Mesenchymal stem cell (in vitro differentiated cells and primary cell): ENCODE results near the gene ANKMY1.

Experiments
- DNase-seq: peaks from one replicate; pipeline ENCODE4 v3.0.0-alpha.2; 2013
- H2AFZ ChIP-seq: one replicate; pipeline ENCODE4 v1.6.1; 2013; ENCODE audit warnings: low read depth, mild to moderate bottlenecking, control low read depth, inconsistent platforms, low read length, moderate library complexity
- H2AK5ac ChIP-seq: 2 replicates; pipeline ENCODE4 v1.6.1; 2013; ENCODE audit warnings: low read length, moderate library complexity, mild to moderate bottlenecking, inconsistent platforms; ENCODE audit not compliant: severe bottlenecking
- H2BK120ac ChIP-seq: one replicate; pipeline ENCODE4 v1.6.1; 2013; ENCODE audit warnings: low read depth, mild to moderate bottlenecking, inconsistent platforms, low read length, moderate library complexity
- H2BK12ac ChIP-seq, 2 experiments: one replicate each; pipeline ENCODE4 v1.6.1; 2013; ENCODE audit warnings: inconsistent platforms in 2 of 2, low read length in 2 of 2, mild to moderate bottlenecking in 2 of 2, moderate library complexity in 2 of 2, control low read depth in 1 of 2
- H2BK15ac ChIP-seq: one replicate; pipeline ENCODE4 v1.6.1; 2013; ENCODE audit warnings: mild to moderate bottlenecking, low read depth, inconsistent platforms; ENCODE audit not compliant: poor library complexity, severe bottlenecking
- H2BK5ac ChIP-seq: 2 replicates; pipeline ENCODE4 v1.6.1; 2013; ENCODE audit warnings: low read depth, mild to moderate bottlenecking, low read length, control low read depth, inconsistent platforms; ENCODE audit not compliant: poor library complexity, severe bottlenecking
- H3K14ac ChIP-seq, 2 experiments: one replicate each; pipeline ENCODE4 v1.6.1; 2013; ENCODE audit warnings: inconsistent platforms in 2 of 2, low read length in 2 of 2, control low read depth in 1 of 2, mild to moderate bottlenecking in 1 of 2, moderate library complexity in 1 of 2
- H3K18ac ChIP-seq, 2 experiments: one replicate each; pipeline ENCODE4 v1.6.1; 2013; ENCODE audit warnings: inconsistent platforms in 2 of 2, low read length in 2 of 2, control low read depth in 1 of 2, low read depth in 1 of 2, mild to moderate bottlenecking in 1 of 2
- H3K23ac ChIP-seq, 2 experiments: one replicate each; pipeline ENCODE4 v1.6.1; 2013; ENCODE audit warnings: inconsistent platforms in 2 of 2, low read length in 2 of 2, mild to moderate bottlenecking in 2 of 2, moderate library complexity in 2 of 2, control low read depth in 1 of 2
- H3K27ac ChIP-seq: 2 replicates; pipeline ENCODE4 v1.5.1; 2013; ENCODE audit warnings: mild to moderate bottlenecking, moderate library complexity, low read length, control low read depth, inconsistent platforms; ENCODE audit not compliant: poor library complexity, severe bottlenecking
- H3K27me3 ChIP-seq, 2 experiments: 2 replicates each; pipeline versions ENCODE4 v1.6.1 to v1.7.0; 2013; ENCODE audit warnings: low read length in 2 of 2, mild to moderate bottlenecking in 2 of 2, moderate library complexity in 2 of 2, control low read depth in 1 of 2, inconsistent platforms in 1 of 2; ENCODE audit not compliant: control insufficient read depth in 1 of 2, insufficient read depth in 1 of 2
- H3K36me3 ChIP-seq, 2 experiments: 2 replicates each; pipeline versions ENCODE4 v1.6.1 to v1.7.0; 2013; ENCODE audit warnings: low read length in 2 of 2, control low read depth in 1 of 2, inconsistent platforms in 1 of 2, low read depth in 1 of 2, mild to moderate bottlenecking in 1 of 2; ENCODE audit not compliant: insufficient read depth in 2 of 2, control insufficient read depth in 1 of 2
- H3K4ac ChIP-seq, 2 experiments: one replicate each; pipeline ENCODE4 v1.6.1; 2013; ENCODE audit warnings: inconsistent platforms in 2 of 2, low read length in 2 of 2, mild to moderate bottlenecking in 2 of 2, moderate library complexity in 2 of 2, control low read depth in 1 of 2, low read depth in 1 of 2
- H3K4me1 ChIP-seq: 2 replicates; pipeline ENCODE4 v1.6.1; 2013; ENCODE audit warnings: low read depth, low read length, control low read depth; ENCODE audit not compliant: control insufficient read depth, insufficient read depth
- H3K4me2 ChIP-seq: 2 replicates; pipeline ENCODE4 v1.6.1; 2013; ENCODE audit warnings: low read length, mild to moderate bottlenecking, inconsistent platforms; ENCODE audit not compliant: poor library complexity, severe bottlenecking
- H3K4me3 ChIP-seq, 2 experiments: 2 replicates each; pipeline versions ENCODE4 v1.5.1 to v1.7.0; 2013; ENCODE audit warnings: low read length in 2 of 2, mild to moderate bottlenecking in 2 of 2, control low read depth in 1 of 2, low read depth in 1 of 2; ENCODE audit not compliant: insufficient read depth in 1 of 2
- H3K79me1 ChIP-seq: replicated peaks from 2 replicates; pipeline ENCODE4 v1.6.1; 2013; ENCODE audit warnings: mild to moderate bottlenecking, control low read depth, low read length, inconsistent platforms; ENCODE audit not compliant: poor library complexity, severe bottlenecking
- H3K9ac ChIP-seq: 2 replicates; pipeline ENCODE4 v1.7.0; 2013; ENCODE audit warnings: mild to moderate bottlenecking, low read length, moderate library complexity
- H3K9me3 ChIP-seq: 2 replicates; pipeline ENCODE4 v1.7.0; 2013; ENCODE audit warnings: mild to moderate bottlenecking, low read length; ENCODE audit not compliant: control insufficient read depth
- H4K8ac ChIP-seq: one replicate; pipeline ENCODE4 v1.6.1; 2013; ENCODE audit warnings: inconsistent platforms, mild to moderate bottlenecking, low read length, moderate library complexity
- H4K91ac ChIP-seq: one replicate; pipeline ENCODE4 v1.6.1; 2013; ENCODE audit warnings: mild to moderate bottlenecking, low read length, inconsistent platforms
- WGBS: methylation state at CpG from one replicate; pipeline ENCODE4 v1.1.7; 2013; ENCODE audit warnings: mixed read lengths; 5-methylcytosine and 5-hydroxymethylcytosine counted together

The ANKMY1 gene

DNA sequence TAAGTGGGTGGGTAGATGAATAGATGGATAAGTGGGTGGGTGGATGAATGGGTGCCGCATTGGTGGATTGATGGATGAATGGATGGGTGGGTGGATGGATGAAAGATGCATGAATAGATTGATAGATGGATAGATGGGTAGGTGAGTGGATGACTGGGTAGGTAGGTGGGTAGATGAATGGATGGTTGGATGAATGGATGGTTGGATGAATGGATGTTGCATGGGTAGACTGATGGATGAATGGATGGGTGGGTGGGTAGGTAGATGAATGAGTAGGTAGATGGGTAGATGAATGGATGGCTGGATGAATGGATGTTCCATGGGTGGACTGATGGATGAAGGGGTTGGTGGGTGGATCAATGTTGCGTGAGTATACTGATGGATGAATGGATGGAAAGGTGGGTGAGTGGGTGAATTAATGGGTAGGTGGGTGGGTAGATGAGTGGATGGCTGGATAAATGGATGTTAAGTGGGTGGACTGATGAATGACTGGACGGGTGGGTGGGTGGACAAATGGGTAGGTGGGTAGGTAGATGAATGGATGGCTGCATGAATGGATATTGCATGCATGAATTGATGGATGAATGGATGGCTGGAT, 30.5 kb downstream of the ANKMY1 start:
- Histone ChIP-seq H2BK15ac (no peak overlapping the region), H2BK12ac (no peak overlapping the region), H3K4me1 (no peaks in the 10 kb centered on the region), H3K27ac (no peak overlapping the region), H3K4me3 (no peak overlapping the region), H3K18ac (no peak overlapping the region), H4K91ac (no peak overlapping the region), H2AFZ (no peak overlapping the region), H3K23ac (no peak overlapping the region), H3K9me3 (peaks cover 28% of the 10 kb centered on the region), H2AK5ac (no peak overlapping the region), H3K27me3 (no peaks in the 10 kb centered on the region), H3K79me1 (peaks cover 3% of the 10 kb centered on the region), H3K4me2 (no peak overlapping the region), H3K9ac (no peak overlapping the region), H2BK120ac (no peak overlapping the region), H3K14ac (no peak overlapping the region), H3K36me3 (peaks cover 50 to 71% of the 10 kb centered on the region in 2 experiments), H3K4ac (no peak overlapping the region), H2BK5ac (no peak overlapping the region), H4K8ac (no peak overlapping the region)
- no peak for DNase-seq
- 60% methylated on average over 3 of the region's 3 CpGs for WGBS

DNA sequence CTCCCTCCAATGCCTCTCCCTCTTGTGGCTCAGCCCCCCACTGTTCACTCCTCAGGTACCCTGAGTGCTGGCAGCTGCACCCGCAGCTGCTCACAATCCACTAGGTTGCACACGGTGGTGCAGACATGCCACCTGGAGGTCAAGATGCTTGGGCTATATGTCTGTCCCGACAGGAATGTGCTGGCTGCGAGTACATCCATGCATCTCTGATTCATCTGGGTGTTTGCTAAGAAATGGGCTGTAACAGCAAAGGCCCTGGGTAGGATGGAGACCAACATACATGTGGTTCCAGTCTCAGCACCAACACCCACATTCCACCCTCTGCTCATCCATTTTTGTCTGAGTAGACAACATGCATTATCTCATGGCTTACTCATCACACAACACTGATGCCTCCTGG, 31.3 kb downstream of the ANKMY1 start:
- Histone ChIP-seq H3K27me3 (no peaks in the 10 kb centered on the region), H3K14ac (no peak overlapping the region), H3K4me2 (no peak overlapping the region), H3K79me1 (peaks cover 3% of the 10 kb centered on the region), H2AFZ (no peak overlapping the region), H3K36me3 (peaks cover 50 to 71% of the 10 kb centered on the region in 2 experiments), H3K18ac (no peak overlapping the region), H3K9ac (no peak overlapping the region), H4K8ac (no peak overlapping the region), H2BK12ac (no peak overlapping the region), H2AK5ac (no peak overlapping the region), H3K9me3 (peaks cover 21% of the 10 kb centered on the region), H3K23ac (no peak overlapping the region), H4K91ac (no peak overlapping the region), H2BK120ac (no peak overlapping the region), H3K4me3 (no peak overlapping the region), H3K27ac (no peak overlapping the region), H2BK15ac (no peak overlapping the region), H2BK5ac (no peak overlapping the region), H3K4ac (no peak overlapping the region), H3K4me1 (no peaks in the 10 kb centered on the region)
- WGBS, result 98% methylated on average over 3 of the region's 4 CpGs
- no peak for DNase-seq

DNA sequence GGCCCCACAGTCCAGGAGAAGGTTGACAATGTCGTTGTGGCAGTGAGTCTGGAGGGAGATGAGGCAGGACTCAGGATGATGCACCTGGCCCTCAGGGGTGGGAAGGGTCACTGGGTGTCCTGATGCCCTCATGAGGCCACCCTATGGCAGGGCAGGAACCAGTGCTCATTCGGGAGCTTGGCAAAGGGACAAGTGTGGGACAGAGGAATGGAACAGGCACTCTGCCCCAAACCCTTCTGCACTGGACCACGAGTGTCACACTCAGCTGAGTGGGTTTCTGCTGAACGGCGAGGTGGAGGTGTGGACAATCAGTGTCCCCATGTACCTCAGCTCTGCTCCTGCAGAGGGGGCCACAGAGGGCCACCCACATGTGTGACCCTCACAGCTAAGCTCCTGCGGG, 32.0 kb downstream of the ANKMY1 start:
- 94% methylated on average over 6 of the region's 6 CpGs for WGBS
- no peak for DNase-seq
- no peaks in the 10 kb centered on the region for H3K4me1 ChIP-seq
- no peak overlapping the region for H3K14ac ChIP-seq
- no peak overlapping the region for H3K27ac ChIP-seq
- peaks cover 3% of the 10 kb centered on the region for H3K79me1 ChIP-seq
- no peak overlapping the region for H2BK120ac ChIP-seq
- H3K4ac ChIP-seq, result no peak overlapping the region
- no peak overlapping the region for H2BK15ac ChIP-seq
- no peak overlapping the region for H2AFZ ChIP-seq
- peaks cover 0 to under 1% of the 10 kb centered on the region in 2 experiments for H3K27me3 ChIP-seq
- no peak overlapping the region for H2BK12ac ChIP-seq
- no peak overlapping the region for H3K18ac ChIP-seq
- H3K4me3 ChIP-seq, result no peak overlapping the region
- no peak overlapping the region for H2BK5ac ChIP-seq
- H3K4me2 ChIP-seq, result no peak overlapping the region
- H4K91ac ChIP-seq, result no peak overlapping the region
- H3K23ac ChIP-seq, result no peak overlapping the region
- no peak overlapping the region for H2AK5ac ChIP-seq
- no peak overlapping the region for H4K8ac ChIP-seq
- H3K36me3 ChIP-seq, result peaks cover 50 to 65% of the 10 kb centered on the region in 2 experiments
- H3K9me3 ChIP-seq, result peaks cover 15% of the 10 kb centered on the region
- no peak overlapping the region for H3K9ac ChIP-seq

DNA sequence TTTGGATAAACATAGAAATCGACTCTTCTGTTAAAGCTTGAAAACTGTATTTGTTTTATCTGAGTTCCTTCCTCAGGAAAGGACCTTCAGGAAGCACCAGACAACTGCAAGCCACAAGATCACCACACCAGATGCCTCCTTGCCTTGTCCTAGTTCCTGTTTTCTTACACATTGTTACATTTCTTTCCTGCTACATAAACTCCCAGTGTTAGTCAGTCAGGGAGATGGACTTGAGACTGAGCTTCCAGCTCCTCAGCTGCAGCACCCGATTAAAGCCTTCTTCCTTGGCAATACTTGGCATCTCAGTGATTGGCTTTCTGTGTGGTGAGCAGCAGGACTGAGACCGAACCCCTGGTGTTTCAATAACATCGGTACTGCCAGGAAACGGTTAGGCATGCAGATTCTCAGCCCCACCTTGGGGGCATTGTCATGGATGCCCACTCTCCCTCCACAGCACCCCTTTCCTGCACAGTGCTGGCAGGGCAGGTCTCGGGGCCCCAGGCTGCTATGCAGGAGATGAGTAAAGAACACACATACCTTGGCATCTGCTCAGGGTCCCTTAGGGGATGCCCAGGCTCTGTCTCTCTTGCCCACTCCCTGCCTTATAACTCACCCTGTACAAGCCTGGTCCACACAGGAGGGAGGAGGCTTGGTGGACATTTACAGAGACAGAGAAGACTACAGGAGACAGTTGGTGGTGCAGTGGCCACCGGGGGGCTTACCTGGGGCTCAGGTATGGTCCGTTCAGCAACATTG, 32.6 kb downstream of the ANKMY1 start:
- no peak overlapping the region for H3K4ac ChIP-seq
- H3K4me2 ChIP-seq, result no peak overlapping the region
- H3K27ac ChIP-seq, result no peak overlapping the region
- no peak overlapping the region for H2BK15ac ChIP-seq
- H4K8ac ChIP-seq, result no peak overlapping the region
- H3K9me3 ChIP-seq, result peaks cover 12% of the 10 kb centered on the region
- no peak overlapping the region for H2BK120ac ChIP-seq
- H3K4me1 ChIP-seq, result peaks cover 2% of the 10 kb centered on the region
- H3K36me3 ChIP-seq, result peaks cover 48 to 60% of the 10 kb centered on the region in 2 experiments
- no peak overlapping the region for H3K23ac ChIP-seq
- no peak overlapping the region for H3K18ac ChIP-seq
- H3K27me3 ChIP-seq, result peaks cover 4 to 7% of the 10 kb centered on the region in 2 experiments
- no peak for DNase-seq
- no peak overlapping the region for H3K9ac ChIP-seq
- no peak overlapping the region for H3K14ac ChIP-seq
- H2AFZ ChIP-seq, result no peak overlapping the region
- peaks cover 1% of the 10 kb centered on the region for H3K79me1 ChIP-seq
- no peak overlapping the region for H2BK5ac ChIP-seq
- H2AK5ac ChIP-seq, result no peak overlapping the region
- 79% methylated on average over 7 of the region's 8 CpGs for WGBS
- no peak overlapping the region for H2BK12ac ChIP-seq
- H3K4me3 ChIP-seq, result no peak overlapping the region
- no peak overlapping the region for H4K91ac ChIP-seq
